ENCODE measurements around the gene ITGAL. TPM values are rescaled to one million over a fixed set of nuclear protein-coding genes. Genes with fewer than 3 reads are reported as not detected.

Gene ITGAL
- total and polyA plus RNA-seq, 2 of the 13 experiments (the other 11 are each of a cell fraction or from before 2014, with no cell fraction given), result 0.86 to 1.2 TPM

DNA sequence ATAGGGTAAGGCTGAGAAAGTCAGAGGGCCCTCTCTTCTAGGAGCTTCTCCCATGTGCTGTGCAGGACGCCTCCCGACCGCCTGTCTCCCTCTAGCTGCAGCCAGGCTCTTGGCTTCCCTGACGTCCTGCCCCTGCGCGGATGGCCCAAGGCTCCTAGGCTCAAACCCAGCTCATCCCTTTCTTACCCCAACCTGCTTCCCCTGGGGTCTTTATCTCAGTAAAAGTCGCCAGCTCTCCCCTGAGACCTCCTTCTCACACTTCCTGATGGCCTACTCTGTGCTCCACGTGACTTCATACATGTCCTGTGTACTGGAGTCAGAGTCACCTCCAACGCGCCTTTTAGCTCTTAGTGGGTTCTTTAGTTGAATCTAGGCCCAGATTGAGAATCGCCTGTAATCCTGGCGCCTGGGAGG is 63.2 kb downstream of the ITGAL start (continued):
- TF ChIP-seq ZNF607 (CRISPR knock-in tag; IDR thresholded peaks at IDR 0.05; ENCODE audit: borderline replicate concordance), result 0 out of 2 replicates have a peak, but pooled peaks have one; percentile 54
- TF ChIP-seq ZNF713 (CRISPR knock-in tag; IDR thresholded peaks at IDR 0.05), result 0 out of 2 replicates have a peak, but pooled peaks have one; percentile 73
- TF ChIP-seq ZNF230 (CRISPR knock-in tag; IDR thresholded peaks at IDR 0.05), result peak; percentile 78
- TF ChIP-seq ARNT2 (CRISPR knock-in tag; IDR thresholded peaks at IDR 0.05; ENCODE audit: low read depth), result peak; percentile 65; the same call in 1 of the 2 replicates
- TF ChIP-seq, protein P1, sequence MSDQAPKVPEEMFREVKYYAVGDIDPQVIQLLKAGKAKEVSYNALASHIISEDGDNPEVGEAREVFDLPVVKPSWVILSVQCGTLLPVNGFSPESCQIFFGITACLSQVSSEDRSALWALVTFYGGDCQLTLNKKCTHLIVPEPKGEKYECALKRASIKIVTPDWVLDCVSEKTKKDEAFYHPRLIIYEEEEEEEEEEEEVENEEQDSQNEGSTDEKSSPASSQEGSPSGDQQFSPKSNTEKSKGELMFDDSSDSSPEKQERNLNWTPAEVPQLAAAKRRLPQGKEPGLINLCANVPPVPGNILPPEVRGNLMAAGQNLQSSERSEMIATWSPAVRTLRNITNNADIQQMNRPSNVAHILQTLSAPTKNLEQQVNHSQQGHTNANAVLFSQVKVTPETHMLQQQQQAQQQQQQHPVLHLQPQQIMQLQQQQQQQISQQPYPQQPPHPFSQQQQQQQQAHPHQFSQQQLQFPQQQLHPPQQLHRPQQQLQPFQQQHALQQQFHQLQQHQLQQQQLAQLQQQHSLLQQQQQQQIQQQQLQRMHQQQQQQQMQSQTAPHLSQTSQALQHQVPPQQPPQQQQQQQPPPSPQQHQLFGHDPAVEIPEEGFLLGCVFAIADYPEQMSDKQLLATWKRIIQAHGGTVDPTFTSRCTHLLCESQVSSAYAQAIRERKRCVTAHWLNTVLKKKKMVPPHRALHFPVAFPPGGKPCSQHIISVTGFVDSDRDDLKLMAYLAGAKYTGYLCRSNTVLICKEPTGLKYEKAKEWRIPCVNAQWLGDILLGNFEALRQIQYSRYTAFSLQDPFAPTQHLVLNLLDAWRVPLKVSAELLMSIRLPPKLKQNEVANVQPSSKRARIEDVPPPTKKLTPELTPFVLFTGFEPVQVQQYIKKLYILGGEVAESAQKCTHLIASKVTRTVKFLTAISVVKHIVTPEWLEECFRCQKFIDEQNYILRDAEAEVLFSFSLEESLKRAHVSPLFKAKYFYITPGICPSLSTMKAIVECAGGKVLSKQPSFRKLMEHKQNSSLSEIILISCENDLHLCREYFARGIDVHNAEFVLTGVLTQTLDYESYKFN (CRISPR knock-in tag; conservative IDR thresholded peaks at IDR 0.05), result 0 out of 2 replicates have a peak, but pooled peaks have one; percentile 26
- TF ChIP-seq HNRNPK (IDR thresholded peaks at IDR 0.05; ENCODE audit: low read depth, low read length, poor library complexity, severe bottlenecking), result no peak
- TF ChIP-seq, protein P2, sequence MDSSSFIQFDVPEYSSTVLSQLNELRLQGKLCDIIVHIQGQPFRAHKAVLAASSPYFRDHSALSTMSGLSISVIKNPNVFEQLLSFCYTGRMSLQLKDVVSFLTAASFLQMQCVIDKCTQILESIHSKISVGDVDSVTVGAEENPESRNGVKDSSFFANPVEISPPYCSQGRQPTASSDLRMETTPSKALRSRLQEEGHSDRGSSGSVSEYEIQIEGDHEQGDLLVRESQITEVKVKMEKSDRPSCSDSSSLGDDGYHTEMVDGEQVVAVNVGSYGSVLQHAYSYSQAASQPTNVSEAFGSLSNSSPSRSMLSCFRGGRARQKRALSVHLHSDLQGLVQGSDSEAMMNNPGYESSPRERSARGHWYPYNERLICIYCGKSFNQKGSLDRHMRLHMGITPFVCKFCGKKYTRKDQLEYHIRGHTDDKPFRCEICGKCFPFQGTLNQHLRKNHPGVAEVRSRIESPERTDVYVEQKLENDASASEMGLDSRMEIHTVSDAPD (CRISPR knock-in tag; IDR thresholded peaks at IDR 0.05), result no peak
- TF ChIP-seq ZNF251 (CRISPR knock-in tag; IDR thresholded peaks at IDR 0.05), result peak; percentile 93; the same call in 1 of the 2 replicates
- TF ChIP-seq, protein P3, sequence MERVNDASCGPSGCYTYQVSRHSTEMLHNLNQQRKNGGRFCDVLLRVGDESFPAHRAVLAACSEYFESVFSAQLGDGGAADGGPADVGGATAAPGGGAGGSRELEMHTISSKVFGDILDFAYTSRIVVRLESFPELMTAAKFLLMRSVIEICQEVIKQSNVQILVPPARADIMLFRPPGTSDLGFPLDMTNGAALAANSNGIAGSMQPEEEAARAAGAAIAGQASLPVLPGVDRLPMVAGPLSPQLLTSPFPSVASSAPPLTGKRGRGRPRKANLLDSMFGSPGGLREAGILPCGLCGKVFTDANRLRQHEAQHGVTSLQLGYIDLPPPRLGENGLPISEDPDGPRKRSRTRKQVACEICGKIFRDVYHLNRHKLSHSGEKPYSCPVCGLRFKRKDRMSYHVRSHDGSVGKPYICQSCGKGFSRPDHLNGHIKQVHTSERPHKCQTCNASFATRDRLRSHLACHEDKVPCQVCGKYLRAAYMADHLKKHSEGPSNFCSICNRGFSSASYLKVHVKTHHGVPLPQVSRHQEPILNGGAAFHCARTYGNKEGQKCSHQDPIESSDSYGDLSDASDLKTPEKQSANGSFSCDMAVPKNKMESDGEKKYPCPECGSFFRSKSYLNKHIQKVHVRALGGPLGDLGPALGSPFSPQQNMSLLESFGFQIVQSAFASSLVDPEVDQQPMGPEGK (CRISPR knock-in tag; IDR thresholded peaks at IDR 0.05), result peak; percentile 41; the same call in 1 of the 2 replicates
- no peak for TF ChIP-seq MEIS1 (CRISPR knock-in tag; IDR thresholded peaks at IDR 0.05; ENCODE audit: borderline replicate concordance)
- peak; percentile 55; the same call in 1 of the 2 replicates for TF ChIP-seq GABPB1 (CRISPR knock-in tag; IDR thresholded peaks at IDR 0.05)
- TF ChIP-seq, protein P4, sequence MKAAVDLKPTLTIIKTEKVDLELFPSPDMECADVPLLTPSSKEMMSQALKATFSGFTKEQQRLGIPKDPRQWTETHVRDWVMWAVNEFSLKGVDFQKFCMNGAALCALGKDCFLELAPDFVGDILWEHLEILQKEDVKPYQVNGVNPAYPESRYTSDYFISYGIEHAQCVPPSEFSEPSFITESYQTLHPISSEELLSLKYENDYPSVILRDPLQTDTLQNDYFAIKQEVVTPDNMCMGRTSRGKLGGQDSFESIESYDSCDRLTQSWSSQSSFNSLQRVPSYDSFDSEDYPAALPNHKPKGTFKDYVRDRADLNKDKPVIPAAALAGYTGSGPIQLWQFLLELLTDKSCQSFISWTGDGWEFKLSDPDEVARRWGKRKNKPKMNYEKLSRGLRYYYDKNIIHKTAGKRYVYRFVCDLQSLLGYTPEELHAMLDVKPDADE (CRISPR knock-in tag; IDR thresholded peaks at IDR 0.05), result peak; percentile 61; the same call in 1 of the 2 replicates
- peak; percentile 30 for TF ChIP-seq HNRNPLL (IDR thresholded peaks at IDR 0.05; ENCODE audit: low read depth, low read length, poor library complexity, severe bottlenecking)
- TF ChIP-seq SAP130 (CRISPR knock-in tag; IDR thresholded peaks at IDR 0.05; ENCODE audit: low read depth), result peak; percentile 81
- TF ChIP-seq ZKSCAN5 (CRISPR knock-in tag; IDR thresholded peaks at IDR 0.05), result peak; percentile 73; the same call in 1 of the 2 replicates
- peak; percentile 77 for TF ChIP-seq HDAC2 (CRISPR knock-in tag; IDR thresholded peaks at IDR 0.05)
- TF ChIP-seq CEBPB (IDR thresholded peaks at IDR 0.05; ENCODE audit: borderline replicate concordance, low read depth, low read length), result no peak
- peak; percentile 88; the same call in 1 of the 2 replicates for TF ChIP-seq NRL (CRISPR knock-in tag; IDR thresholded peaks at IDR 0.05; ENCODE audit: borderline replicate concordance)
- no peak for TF ChIP-seq NCOA2 (CRISPR knock-in tag; IDR thresholded peaks at IDR 0.05)
- TF ChIP-seq ZNF563 (CRISPR knock-in tag; IDR thresholded peaks at IDR 0.05), result peak; percentile 55; the same call in 1 of the 2 replicates
